HFFc6 (cell line): ENCODE results near the gene LPAR2. TPM values are rescaled to one million over a fixed set of nuclear protein-coding genes. Genes with fewer than 3 reads are reported as not detected.

Source experiments
- DNase-seq: peaks from one replicate; pipeline ENCODE4 v3.0.0-alpha.2; 2018
- H3K27ac Mint-ChIP-seq: 2 replicates; pipeline ENCODE4 v1.8.0; 2020; ENCODE audit warnings: mild to moderate bottlenecking, mixed read lengths
- H3K27me3 Mint-ChIP-seq: 2 replicates; pipeline ENCODE4 v1.8.0; 2021; ENCODE audit warnings: mild to moderate bottlenecking, moderate library complexity, mixed read lengths; ENCODE audit not compliant: insufficient read depth
- H3K36me3 Mint-ChIP-seq: 2 replicates; pipeline ENCODE4 v1.8.0; 2021; ENCODE audit warnings: low read depth, mixed read lengths
- H3K4me1 Mint-ChIP-seq: 2 replicates; pipeline ENCODE4 v1.8.0; 2020; ENCODE audit warnings: low read depth, mixed read lengths
- H3K4me3 Mint-ChIP-seq: 2 replicates; pipeline ENCODE4 v1.8.0; 2020; ENCODE audit warnings: mild to moderate bottlenecking, moderate library complexity, mixed read lengths
- H3K9me3 Mint-ChIP-seq: 2 replicates; pipeline ENCODE4 v1.8.0; 2020; ENCODE audit warnings: mild to moderate bottlenecking, mixed read lengths
- total RNA-seq, 6 experiments: library from RNA; stranded (reverse); fragmentation: NEBNext Ultra II Directional; extraction: Animal tissue kit (Norgen Biotek cat#: 25700); gene quantifications; 2 replicates in 1 of 6; 3 replicates in 5 of 6; pipeline ENCODE4 v1.2.3, GENCODE V29; 2021
- TF ChIP-seq, protein P1 (sequence below): fragments of 200-600 bp; sonication (generic); IDR thresholded peaks from 2 replicates; pipeline ENCODE4 v1.5.0; 2021; ENCODE audit warnings: antibody characterized with exemption, mild to moderate bottlenecking

LPAR2 gene
- total RNA-seq, 6 experiments from 2014 or later = 2.6 to 4.2 (median 3.2) TPM

DNA sequence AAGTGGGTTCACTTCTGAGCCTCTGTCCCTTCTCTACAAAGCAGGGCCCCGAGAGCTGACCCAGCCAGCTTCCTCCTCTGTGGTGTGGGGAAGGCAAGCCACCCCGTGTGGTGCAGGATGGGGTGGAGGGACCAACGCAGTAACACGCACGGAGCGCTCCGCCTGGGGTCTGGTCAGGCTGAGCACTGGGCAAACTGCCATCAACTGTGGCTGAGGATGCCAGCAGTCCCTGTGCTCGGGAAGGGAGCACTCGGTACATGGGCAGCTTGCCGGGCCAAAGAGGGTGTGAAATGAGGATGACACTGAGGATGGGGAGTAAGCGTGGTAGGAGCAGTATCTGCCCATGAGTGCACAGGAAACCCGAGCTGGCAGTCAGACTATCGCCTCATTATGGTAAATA is 23.1 kb upstream of the LPAR2 start:
- TF ChIP-seq, protein P1, sequence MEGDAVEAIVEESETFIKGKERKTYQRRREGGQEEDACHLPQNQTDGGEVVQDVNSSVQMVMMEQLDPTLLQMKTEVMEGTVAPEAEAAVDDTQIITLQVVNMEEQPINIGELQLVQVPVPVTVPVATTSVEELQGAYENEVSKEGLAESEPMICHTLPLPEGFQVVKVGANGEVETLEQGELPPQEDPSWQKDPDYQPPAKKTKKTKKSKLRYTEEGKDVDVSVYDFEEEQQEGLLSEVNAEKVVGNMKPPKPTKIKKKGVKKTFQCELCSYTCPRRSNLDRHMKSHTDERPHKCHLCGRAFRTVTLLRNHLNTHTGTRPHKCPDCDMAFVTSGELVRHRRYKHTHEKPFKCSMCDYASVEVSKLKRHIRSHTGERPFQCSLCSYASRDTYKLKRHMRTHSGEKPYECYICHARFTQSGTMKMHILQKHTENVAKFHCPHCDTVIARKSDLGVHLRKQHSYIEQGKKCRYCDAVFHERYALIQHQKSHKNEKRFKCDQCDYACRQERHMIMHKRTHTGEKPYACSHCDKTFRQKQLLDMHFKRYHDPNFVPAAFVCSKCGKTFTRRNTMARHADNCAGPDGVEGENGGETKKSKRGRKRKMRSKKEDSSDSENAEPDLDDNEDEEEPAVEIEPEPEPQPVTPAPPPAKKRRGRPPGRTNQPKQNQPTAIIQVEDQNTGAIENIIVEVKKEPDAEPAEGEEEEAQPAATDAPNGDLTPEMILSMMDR = no peak
- Mint-ChIP-seq H3K36me3 (peaks cover 17% of the 10 kb centered on the region; the same call in 1 of the 2 replicates), H3K4me1 (no peaks in the 10 kb centered on the region; the same call in 1 of the 2 replicates), H3K27me3 (peaks cover 3% of the 10 kb centered on the region), H3K4me3 (no peak overlapping the region), H3K27ac (no peak overlapping the region), H3K9me3 (no peaks in the 10 kb centered on the region)
- no peak for DNase-seq

DNA sequence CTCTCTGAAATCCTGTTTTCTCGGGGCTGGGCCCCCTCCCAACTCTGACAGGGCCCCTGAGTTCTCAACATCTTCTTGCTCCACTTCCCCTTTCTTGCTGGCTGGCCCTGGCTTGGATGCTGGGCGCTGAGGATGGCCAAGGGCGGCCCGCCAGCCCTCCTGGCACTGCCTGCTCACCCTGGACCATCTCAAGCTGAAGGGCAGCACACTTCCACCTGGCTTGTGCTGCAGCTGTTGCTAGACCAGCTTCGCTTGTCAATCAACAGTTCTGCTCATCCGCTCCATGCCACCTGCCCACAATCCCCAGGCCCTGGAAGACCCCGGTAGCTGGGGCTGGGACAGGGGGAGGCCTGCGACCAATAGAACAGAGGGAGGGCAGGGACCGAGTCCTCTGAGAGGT is 22.3 kb upstream of the LPAR2 start:
- H3K4me1 Mint-ChIP-seq = no peaks in the 10 kb centered on the region; the same call in 1 of the 2 replicates
- H3K4me3 Mint-ChIP-seq = no peak overlapping the region
- H3K27ac Mint-ChIP-seq = no peak overlapping the region
- H3K36me3 Mint-ChIP-seq = peaks cover 17% of the 10 kb centered on the region; the same call in 1 of the 2 replicates
- H3K9me3 Mint-ChIP-seq = no peaks in the 10 kb centered on the region
- H3K27me3 Mint-ChIP-seq = peaks cover 3% of the 10 kb centered on the region
- no peak for DNase-seq
- TF ChIP-seq, protein P1 = no peak

DNA sequence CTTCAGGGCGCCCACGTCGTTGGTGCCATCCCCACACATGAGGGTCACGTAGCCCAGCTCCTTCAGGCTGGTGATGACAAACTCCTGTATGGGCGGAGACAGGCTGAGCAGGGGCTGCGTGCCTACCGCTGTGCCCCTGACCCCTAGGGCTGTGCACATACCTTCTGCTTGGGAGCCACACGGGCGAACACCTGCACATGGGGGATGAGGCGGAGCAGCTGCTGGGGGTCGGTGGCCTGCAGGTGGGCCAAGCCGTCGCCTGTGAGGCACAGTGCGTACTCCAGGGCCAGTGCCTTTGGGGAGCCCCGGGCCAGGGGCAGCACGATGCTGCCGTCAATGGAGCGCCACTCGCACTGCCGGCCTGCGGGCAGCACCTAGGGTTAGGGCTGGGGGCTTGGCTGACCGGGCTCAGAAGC is 21.6 kb upstream of the LPAR2 start:
- DNase-seq = no peak
- H3K36me3 Mint-ChIP-seq = peaks cover 17% of the 10 kb centered on the region; the same call in 1 of the 2 replicates
- H3K27me3 Mint-ChIP-seq = peaks cover 6% of the 10 kb centered on the region
- no peaks in the 10 kb centered on the region for H3K9me3 Mint-ChIP-seq
- no peaks in the 10 kb centered on the region; the same call in 1 of the 2 replicates for H3K4me1 Mint-ChIP-seq
- no peak overlapping the region for H3K4me3 Mint-ChIP-seq
- no peak overlapping the region for H3K27ac Mint-ChIP-seq
- TF ChIP-seq, protein P1 = no peak

DNA sequence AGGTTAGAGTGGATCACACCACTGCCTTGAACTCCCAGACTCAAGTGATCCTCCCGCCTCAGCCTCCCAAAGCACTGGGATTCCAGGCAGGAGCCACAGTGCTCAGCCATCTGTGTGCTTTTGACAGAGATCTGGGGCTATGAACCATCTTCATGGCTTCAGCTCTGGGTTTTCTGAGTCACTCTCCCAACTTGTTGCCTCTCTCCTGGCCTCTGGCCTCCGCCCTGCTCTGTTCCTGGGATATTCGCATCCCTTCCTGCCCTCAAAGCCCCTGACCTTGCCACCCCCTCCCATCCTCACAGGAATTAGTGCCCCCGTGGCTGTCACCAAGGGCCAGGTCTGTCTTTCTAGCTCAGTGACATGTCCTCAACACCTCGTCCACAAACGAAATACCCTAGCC is 21.1 kb upstream of the LPAR2 start:
- no peak overlapping the region for H3K27ac Mint-ChIP-seq
- no peak for DNase-seq
- peaks cover 6% of the 10 kb centered on the region for H3K27me3 Mint-ChIP-seq
- H3K4me3 Mint-ChIP-seq = no peak overlapping the region
- no peaks in the 10 kb centered on the region for H3K9me3 Mint-ChIP-seq
- TF ChIP-seq, protein P1 = no peak
- peaks cover 17% of the 10 kb centered on the region; the same call in 1 of the 2 replicates for H3K36me3 Mint-ChIP-seq
- no peaks in the 10 kb centered on the region; the same call in 1 of the 2 replicates for H3K4me1 Mint-ChIP-seq

DNA sequence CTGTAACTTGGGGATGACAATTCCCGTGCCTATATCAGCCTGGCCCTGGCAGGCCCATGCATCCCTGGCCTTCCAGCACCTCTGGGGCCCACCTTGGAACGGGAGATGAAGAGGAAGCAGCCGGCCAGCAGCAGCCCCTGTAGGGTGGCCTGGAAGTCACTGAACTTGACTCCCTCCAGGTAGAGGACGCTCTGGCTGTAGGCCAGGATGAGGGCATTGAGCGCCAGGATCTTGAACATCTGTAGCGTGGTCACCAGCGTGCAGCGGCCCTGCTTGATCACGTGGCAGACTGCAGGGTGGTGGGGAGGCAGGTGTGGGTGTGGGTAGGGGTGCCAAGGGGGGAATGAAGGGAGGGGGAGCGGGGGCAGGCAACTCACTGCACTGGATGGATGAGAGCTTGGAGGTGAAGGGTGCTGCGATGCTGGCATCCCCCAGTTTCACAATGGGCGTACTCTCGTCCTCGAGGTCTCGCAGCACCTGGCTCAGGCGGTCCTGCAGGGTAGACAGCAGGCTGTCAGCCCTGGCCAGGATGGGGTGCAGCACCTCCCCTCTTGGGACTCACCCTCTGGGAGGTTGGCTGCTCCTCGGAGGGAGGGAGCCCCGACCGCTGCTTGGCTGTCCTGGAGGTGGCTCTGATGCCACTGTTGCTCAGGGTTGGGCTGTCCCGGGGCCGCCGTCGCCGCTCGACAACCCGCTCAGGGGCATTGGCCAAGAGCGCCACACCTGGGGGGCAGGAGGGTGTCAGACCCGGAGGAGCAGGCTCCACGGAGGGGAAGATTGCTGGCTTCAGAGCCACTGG is 19.2 kb upstream of the LPAR2 start:
- Mint-ChIP-seq H3K27ac (no peak overlapping the region), H3K4me1 (peaks cover 11% of the 10 kb centered on the region), H3K36me3 (peaks cover 4% of the 10 kb centered on the region; the same call in 1 of the 2 replicates), H3K4me3 (no peak overlapping the region), H3K27me3 (peaks cover 5% of the 10 kb centered on the region; the same call in 1 of the 2 replicates), H3K9me3 (no peaks in the 10 kb centered on the region)
- TF ChIP-seq, protein P1 = no peak
- no peak for DNase-seq
